Activated naive CD4-positive, alpha-beta T cell treated with anti-CD3 and anti-CD28 coated beads, Interleukin-2, amount 50 U/mL, for 24 hours (primary cell): Measurements from ENCODE around the gene KCNJ6.

Experiments used
- H3K27ac Mint-ChIP-seq: one replicate; pipeline ENCODE4 v1.8.0; 2021; ENCODE audit warnings: mild to moderate bottlenecking, mixed read lengths
- H3K27me3 Mint-ChIP-seq: one replicate; pipeline ENCODE4 v1.8.0; 2021; ENCODE audit warnings: mixed read lengths
- H3K36me3 Mint-ChIP-seq: one replicate; pipeline ENCODE4 v1.8.0; 2021; ENCODE audit warnings: mixed read lengths
- H3K4me1 Mint-ChIP-seq: one replicate; pipeline ENCODE4 v1.8.0; 2021; ENCODE audit warnings: mixed read lengths
- H3K4me3 Mint-ChIP-seq: one replicate; pipeline ENCODE4 v1.8.0; 2021; ENCODE audit warnings: mild to moderate bottlenecking, mixed read lengths
- H3K9me3 Mint-ChIP-seq: one replicate; pipeline ENCODE4 v1.8.0; 2021; ENCODE audit warnings: mixed read lengths

KCNJ6 gene

DNA sequence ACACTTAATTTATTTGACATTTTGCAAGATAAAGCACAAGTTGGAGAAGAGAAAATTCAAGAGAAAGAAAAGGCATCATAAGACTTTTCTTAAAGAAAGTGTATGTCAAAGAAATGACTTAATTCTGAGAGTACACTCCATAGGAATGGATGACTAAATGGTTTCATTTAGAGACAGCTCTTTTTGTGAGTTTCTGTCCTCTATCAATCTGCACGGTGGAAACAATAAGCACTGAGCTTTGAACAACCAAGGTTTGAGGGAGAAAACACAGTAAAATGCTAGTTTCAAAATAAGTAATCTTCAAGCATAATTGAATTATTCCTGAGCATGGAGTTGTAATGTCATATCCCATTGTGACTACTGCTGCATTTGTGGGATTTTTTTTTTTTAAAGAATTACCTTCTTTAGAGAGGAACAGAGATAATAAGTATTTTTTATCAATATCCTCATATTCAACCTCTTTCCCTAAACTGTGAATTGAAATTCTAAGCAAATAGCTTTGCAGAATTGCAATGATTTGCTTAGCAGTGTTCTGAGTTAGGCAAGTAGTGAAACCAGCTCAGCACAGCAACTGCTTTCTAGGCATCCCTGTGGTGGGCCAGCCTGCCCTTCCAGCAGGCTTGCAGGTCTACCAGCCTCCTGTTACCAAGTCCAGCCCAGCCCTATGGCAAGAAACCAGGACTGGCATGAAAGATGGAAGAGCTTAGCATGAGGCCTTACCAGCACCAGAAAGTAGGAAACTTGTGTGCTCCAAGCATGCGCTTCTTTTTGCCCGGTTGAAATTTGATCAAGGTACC lies 38.2 kb downstream of the KCNJ6 start:
- Mint-ChIP-seq H3K9me3 (no peaks in the 10 kb centered on the region), H3K27me3 (peaks cover 4% of the 10 kb centered on the region), H3K36me3 (no peaks in the 10 kb centered on the region), H3K4me1 (no peaks in the 10 kb centered on the region), H3K27ac (no peak overlapping the region), H3K4me3 (no peak overlapping the region)

DNA sequence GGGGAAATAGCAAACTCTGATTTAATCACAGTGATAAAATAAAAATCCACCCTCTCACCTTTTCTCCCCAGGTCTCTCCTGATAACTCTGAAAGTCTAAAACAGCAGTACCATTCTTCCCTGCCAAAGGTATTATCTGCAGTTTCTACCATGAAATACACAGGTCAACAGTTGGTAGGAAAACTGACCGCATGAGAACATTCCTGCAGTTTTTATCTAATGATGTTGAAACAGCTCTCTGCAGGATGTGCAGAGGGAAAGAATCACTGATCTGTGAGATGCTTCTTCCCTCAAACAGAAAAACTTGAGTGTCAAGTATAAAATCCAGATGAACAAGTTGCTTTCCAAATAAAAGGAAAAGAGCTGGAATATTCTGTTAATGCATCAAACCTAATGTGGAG lies 39.1 kb downstream of the KCNJ6 start:
- no peaks in the 10 kb centered on the region for H3K4me1 Mint-ChIP-seq
- peaks cover 4% of the 10 kb centered on the region for H3K27me3 Mint-ChIP-seq
- no peak overlapping the region for H3K27ac Mint-ChIP-seq
- no peaks in the 10 kb centered on the region for H3K9me3 Mint-ChIP-seq
- H3K36me3 Mint-ChIP-seq = no peaks in the 10 kb centered on the region
- no peak overlapping the region for H3K4me3 Mint-ChIP-seq

DNA sequence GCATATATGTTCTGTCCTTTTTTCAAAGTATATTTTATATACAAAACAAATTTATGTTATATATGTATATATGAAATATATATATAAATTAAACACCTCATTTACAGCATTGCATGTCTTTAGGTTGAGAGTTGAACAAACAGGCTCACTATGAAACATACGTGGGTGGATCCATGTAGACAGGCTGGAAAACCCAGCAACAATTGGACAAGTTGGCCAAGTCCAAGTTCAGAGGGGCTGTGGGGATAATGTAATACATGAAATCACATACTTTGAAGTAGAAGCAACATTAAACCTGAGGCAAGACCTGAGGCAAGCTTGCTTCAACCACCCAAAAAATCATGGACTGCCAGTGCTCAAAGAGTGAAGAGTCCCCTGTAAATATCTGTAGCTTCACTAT lies 39.7 kb downstream of the KCNJ6 start:
- no peaks in the 10 kb centered on the region for H3K36me3 Mint-ChIP-seq
- no peak overlapping the region for H3K4me3 Mint-ChIP-seq
- H3K27me3 Mint-ChIP-seq = peaks cover 4% of the 10 kb centered on the region
- H3K27ac Mint-ChIP-seq = no peak overlapping the region
- H3K9me3 Mint-ChIP-seq = no peaks in the 10 kb centered on the region
- H3K4me1 Mint-ChIP-seq = no peaks in the 10 kb centered on the region

DNA sequence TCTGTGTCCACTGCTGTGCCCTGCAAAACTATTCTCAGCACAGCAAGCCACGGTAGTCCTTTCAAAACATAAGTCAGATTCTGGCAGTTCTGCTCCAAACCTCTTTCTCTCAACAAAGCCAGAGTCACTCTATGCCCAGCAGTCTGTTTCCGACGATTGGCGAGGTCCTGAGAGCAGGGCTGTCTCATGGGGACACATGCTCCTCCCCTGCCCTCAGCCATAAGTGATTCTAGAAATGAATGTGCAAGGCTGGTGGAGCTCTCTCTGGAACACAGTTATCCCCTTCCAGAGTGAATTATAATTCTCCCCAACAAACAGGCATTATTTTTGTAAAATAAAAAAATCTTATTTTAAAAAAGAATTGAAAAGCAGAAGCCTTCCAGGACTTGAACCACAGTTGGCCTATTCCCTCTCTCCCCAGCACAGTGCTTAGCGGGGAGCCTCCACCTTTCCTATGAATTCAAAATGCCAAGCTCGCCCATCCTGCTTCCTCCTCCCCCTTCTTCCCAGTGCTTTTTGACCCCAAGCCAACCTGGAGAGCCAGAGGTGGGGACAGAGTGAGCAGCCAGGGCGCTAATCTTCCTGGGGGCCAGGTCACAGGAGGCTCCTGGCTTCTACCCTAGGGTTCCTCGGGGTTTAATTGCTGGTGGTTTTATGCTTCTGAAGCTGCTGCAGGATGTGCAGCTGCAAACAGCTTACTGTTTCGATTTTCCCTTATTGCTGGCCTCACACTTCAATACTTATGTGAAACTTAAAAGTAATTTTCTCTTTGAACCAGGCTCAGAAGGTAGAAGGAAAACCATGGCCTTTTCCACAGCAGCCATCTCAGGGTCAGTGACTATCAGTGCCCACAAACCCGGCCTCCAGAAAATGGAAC lies 41.1 kb downstream of the KCNJ6 start:
- Mint-ChIP-seq H3K36me3 (no peaks in the 10 kb centered on the region), H3K9me3 (no peaks in the 10 kb centered on the region), H3K27me3 (peaks cover 4% of the 10 kb centered on the region), H3K27ac (no peak overlapping the region), H3K4me1 (no peaks in the 10 kb centered on the region), H3K4me3 (no peak overlapping the region)

DNA sequence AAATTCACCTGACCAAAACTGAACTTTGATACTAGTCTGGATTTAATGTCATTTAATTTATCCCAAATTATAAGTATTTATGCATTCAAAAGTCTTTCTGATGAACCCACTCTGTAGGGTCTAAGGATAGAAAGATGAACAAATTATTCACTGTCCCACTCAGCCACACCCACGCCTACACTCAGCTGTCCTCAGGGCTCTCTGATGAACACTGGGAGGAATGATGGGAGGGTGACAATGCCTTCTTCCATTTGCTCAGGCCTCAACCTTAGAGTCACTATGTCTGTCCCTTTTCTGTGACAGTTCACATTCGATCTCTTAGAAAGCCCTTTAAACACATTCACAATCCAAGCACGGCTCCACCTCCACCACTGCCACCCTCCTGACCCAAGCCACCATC lies 41.8 kb downstream of the KCNJ6 start:
- Mint-ChIP-seq H3K36me3 (no peaks in the 10 kb centered on the region), H3K9me3 (no peaks in the 10 kb centered on the region), H3K27me3 (peaks cover 4% of the 10 kb centered on the region), H3K4me1 (no peaks in the 10 kb centered on the region), H3K27ac (no peak overlapping the region), H3K4me3 (no peak overlapping the region)

DNA sequence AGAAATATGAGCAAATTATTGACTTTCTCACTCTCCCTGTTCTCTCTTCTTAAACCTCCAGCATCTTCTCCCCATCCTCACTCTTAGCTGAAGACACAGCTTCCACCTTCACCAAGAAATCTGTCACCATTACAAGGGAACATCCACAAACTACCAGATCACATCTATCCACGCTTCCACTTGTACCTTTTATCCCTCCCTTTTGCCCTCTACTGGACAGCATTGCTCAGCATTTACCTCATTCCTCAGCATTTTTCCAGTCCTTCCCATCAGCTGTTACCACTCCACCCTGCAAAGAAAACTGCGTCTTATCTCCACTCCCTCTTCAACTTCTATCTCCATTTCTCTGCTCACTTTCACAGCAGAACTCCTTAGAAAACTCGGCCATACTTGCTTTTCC lies 42.6 kb downstream of the KCNJ6 start:
- H3K27ac Mint-ChIP-seq = no peak overlapping the region
- H3K4me3 Mint-ChIP-seq = no peak overlapping the region
- peaks cover 1% of the 10 kb centered on the region for H3K27me3 Mint-ChIP-seq
- H3K36me3 Mint-ChIP-seq = no peaks in the 10 kb centered on the region
- no peaks in the 10 kb centered on the region for H3K9me3 Mint-ChIP-seq
- H3K4me1 Mint-ChIP-seq = no peaks in the 10 kb centered on the region

DNA sequence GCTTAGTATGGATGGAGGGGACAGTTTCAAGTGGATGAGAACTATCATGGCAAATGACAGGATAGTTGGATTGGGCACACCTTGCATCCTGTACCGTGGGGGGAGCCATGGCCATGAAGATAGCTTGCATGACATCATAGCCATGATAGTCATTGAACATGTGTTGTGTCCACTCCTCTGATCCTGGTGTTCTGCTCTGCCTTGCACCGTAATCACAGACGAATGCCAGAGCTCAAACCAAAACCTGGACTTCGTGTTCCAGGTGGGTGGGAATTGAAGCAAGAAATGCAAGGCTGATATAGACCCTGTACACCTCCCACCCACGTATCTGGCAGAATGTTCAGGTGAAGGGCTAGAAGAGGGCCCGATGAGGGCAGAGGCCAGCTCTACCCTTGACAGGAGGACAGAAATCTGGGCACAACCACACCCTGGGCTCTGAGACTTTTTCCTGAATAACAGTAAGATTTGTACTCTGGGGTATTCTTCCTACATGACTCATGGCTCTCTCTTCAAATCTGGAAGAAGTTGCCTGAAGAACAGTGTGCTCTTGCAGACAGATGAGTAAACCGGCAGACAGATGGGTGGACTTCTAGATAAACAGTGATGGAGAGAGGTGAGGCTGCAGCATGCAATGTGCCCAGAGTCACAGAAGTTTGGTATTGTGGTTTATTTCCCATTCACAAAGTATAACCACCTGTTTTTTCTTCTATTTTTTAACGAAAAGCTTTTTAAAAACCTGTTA lies 45.0 kb downstream of the KCNJ6 start:
- Mint-ChIP-seq H3K4me1 (no peaks in the 10 kb centered on the region), H3K36me3 (no peaks in the 10 kb centered on the region), H3K27ac (no peak overlapping the region), H3K4me3 (no peak overlapping the region), H3K9me3 (no peaks in the 10 kb centered on the region), H3K27me3 (peaks cover 4% of the 10 kb centered on the region)

DNA sequence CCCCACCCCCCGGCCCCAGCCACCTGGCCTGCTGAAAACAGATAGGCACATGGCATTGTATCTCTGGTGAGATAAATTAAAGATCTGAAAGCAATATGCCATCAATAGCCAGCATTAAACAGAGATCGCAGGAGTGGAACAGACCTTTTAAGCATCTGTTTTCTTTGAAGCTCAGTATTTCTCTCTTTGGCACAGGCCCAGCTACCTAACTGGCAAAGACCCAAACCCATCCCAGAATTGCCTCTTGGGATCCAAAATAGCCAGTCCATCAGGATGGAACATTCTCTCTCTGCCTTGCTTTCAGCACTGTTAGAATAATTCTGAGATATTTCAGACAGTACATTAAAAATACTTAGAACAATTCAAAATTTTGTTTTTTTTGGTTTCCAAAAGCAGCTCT lies 46.0 kb downstream of the KCNJ6 start:
- H3K27ac Mint-ChIP-seq = no peak overlapping the region
- H3K4me3 Mint-ChIP-seq = no peak overlapping the region
- no peaks in the 10 kb centered on the region for H3K36me3 Mint-ChIP-seq
- peaks cover 4% of the 10 kb centered on the region for H3K27me3 Mint-ChIP-seq
- no peaks in the 10 kb centered on the region for H3K9me3 Mint-ChIP-seq
- no peaks in the 10 kb centered on the region for H3K4me1 Mint-ChIP-seq

DNA sequence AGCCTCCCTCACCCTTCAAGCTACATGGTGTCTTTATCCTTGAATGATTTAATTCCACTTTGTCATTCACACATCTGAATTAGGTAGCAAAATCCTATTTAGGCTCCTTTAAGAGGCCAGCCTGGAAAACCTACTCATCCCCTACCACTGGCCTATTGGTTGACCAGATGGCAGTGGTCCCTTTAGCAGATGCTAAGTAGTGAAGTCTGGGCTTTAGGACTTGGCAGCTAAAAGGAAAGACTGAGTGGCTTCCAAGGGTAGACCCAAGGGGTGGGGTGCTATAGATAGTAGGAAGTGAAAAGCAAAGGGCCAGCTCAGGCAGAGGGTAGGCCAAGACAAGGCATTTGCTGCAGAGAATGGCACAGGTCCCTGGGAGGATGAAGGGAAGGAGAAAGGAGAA lies 46.6 kb downstream of the KCNJ6 start:
- Mint-ChIP-seq H3K4me1 (no peaks in the 10 kb centered on the region), H3K27me3 (peaks cover 4% of the 10 kb centered on the region), H3K9me3 (no peaks in the 10 kb centered on the region), H3K27ac (no peak overlapping the region), H3K36me3 (no peaks in the 10 kb centered on the region), H3K4me3 (no peak overlapping the region)

DNA sequence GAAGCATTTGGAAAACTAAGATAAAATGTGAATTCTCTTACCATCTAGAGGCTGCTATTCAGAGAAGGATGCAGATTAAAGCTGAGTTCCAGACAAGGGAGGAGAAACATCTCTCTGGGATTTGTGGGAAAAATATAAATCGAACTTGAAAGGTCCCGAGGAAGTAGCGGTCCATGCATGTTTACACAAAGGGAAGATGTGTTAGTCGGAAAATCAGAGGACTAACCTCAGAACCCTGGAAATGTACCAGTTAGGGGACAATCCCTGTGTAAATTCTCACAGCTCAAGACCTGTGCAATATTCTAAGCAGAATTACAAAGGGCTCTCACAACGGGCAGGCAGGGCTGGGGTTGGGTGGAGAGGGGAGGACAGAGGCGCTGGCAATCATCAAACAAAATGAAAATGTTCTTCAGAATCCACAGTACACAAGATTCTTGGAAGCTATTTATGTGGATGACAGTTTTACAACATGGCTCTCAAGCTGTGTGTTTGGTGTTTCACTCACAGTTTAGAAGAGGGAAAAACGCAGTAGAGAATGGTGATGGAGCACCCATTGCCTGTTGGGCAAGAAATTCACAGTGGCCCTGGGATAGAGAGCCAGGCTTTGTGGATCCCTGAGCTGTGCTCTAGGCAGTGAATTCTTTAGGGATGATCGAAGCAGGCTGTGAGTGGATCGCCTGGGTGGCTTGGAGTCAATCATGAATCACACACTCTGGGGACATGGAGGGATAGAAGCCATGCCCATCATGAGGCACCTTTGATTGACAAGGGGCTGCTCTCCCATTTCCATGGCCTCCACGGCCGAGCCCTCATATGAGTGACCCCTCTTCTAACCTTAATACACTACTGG lies 47.6 kb downstream of the KCNJ6 start:
- no peaks in the 10 kb centered on the region for H3K9me3 Mint-ChIP-seq
- no peak overlapping the region for H3K4me3 Mint-ChIP-seq
- H3K27ac Mint-ChIP-seq = no peak overlapping the region
- H3K36me3 Mint-ChIP-seq = no peaks in the 10 kb centered on the region
- no peaks in the 10 kb centered on the region for H3K4me1 Mint-ChIP-seq
- peaks cover 4% of the 10 kb centered on the region for H3K27me3 Mint-ChIP-seq

DNA sequence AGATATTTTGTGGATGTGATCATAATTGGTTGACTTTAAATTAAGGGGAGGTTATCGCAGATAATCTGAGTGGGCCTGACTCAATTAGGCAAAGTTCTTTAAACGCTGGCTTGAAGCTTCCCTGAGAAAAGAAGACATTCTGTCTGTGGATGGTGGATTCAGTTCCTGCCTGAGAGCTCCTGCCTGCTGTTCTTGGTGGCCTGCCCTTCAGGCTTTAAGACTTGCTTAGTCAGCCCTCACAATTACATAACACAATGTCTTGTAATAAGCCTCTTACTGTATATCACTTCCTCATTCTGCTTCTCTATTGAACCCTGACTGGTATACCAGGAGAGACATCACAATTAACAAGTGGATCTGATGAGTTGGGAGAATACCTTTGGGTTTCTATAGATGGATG lies 50.2 kb downstream of the KCNJ6 start:
- Mint-ChIP-seq H3K4me3 (no peak overlapping the region), H3K9me3 (no peaks in the 10 kb centered on the region), H3K27ac (no peak overlapping the region), H3K36me3 (no peaks in the 10 kb centered on the region), H3K4me1 (no peaks in the 10 kb centered on the region), H3K27me3 (peaks cover 7% of the 10 kb centered on the region)

DNA sequence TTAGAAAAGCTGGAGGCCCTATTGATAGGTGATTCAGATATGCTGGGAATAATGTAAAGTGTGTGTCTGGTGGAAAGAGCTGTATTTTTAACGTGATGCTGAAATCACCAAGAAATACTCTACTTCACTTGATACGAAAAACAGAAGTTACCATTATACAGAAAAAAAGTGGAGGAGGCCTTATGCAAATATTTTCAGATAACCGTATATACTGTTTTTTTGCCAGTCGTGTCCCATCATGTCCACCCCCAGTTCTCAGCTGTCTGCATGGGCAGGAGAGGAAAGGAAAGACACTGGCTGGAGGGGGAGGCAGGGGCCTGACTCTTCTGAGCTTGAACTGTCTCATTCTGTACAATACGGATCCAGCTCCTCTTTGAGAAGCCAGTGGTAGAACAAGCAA lies 51.1 kb downstream of the KCNJ6 start:
- Mint-ChIP-seq H3K4me1 (no peaks in the 10 kb centered on the region), H3K27me3 (peaks cover 7% of the 10 kb centered on the region), H3K9me3 (no peaks in the 10 kb centered on the region), H3K27ac (no peak overlapping the region), H3K36me3 (no peaks in the 10 kb centered on the region), H3K4me3 (no peak overlapping the region)

DNA sequence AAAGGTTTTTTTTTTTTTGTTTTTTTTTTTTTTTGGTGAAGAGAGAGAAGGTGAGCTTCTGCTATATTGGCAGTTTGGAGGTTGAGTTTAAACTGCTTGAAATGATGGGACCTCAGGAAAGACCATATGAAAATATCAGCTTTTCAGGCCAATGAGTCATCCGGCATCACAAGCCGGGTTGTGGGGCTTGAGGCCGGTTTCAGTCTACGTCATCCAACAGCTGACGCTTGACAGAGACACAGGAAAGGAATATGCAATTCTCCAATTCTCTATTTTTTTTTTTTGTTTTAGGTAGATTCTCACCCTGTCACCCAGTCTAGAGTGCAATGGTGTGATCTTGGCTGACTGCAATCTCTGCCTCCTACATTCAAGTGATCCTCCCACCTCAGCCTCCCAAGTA lies 52.4 kb downstream of the KCNJ6 start:
- Mint-ChIP-seq H3K9me3 (no peaks in the 10 kb centered on the region), H3K36me3 (no peaks in the 10 kb centered on the region), H3K4me1 (no peaks in the 10 kb centered on the region), H3K4me3 (no peak overlapping the region), H3K27ac (no peak overlapping the region), H3K27me3 (peaks cover 8% of the 10 kb centered on the region)

DNA sequence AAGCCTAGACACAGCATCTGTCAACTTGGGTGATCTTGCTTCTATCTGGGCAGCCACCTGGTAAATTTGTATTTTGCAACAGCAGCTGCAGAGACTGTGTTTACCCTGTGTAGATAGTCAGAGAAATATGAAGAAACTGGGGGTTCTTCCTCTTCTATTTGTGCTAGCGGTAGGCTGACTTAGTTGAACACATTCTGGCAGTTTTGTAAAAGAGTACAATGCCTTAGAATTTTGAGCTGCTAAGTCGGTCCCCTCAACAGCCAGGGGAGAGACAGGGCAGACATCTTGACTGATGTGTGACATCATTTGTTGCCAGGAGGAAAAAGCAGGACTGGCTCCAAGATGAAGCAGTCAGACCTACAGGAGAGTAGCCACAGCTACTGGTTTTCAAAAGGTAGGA lies 53.7 kb downstream of the KCNJ6 start:
- Mint-ChIP-seq H3K27ac (no peak overlapping the region), H3K4me1 (no peaks in the 10 kb centered on the region), H3K9me3 (peaks cover 3% of the 10 kb centered on the region), H3K4me3 (no peak overlapping the region), H3K36me3 (no peaks in the 10 kb centered on the region), H3K27me3 (peaks cover 11% of the 10 kb centered on the region)

DNA sequence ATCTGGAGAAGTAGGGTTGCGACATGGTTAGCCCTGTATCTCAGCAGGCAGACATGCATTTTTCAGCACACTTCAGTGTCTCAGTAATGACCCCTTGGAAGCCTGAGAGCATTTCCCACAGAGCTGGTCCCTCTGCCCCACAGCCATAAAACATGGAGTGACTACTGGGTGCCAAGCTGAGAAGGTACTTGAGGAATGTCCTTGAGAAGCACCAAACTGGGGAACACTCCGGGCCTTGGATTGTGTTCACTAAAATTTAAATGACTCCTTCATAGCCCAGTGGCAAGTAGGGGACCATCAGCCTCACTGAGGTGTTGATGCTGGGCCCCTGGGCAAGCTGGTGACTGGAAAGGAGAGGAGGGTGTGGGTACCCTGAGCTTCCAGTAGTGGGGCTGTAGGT lies 54.7 kb downstream of the KCNJ6 start:
- no peaks in the 10 kb centered on the region for H3K4me1 Mint-ChIP-seq
- H3K9me3 Mint-ChIP-seq = peaks cover 4% of the 10 kb centered on the region
- H3K4me3 Mint-ChIP-seq = no peak overlapping the region
- H3K27me3 Mint-ChIP-seq = peaks cover 13% of the 10 kb centered on the region
- H3K36me3 Mint-ChIP-seq = no peaks in the 10 kb centered on the region
- H3K27ac Mint-ChIP-seq = no peak overlapping the region
